ENCODE data around the gene ZNF574.

The ZNF574 gene

DNA sequence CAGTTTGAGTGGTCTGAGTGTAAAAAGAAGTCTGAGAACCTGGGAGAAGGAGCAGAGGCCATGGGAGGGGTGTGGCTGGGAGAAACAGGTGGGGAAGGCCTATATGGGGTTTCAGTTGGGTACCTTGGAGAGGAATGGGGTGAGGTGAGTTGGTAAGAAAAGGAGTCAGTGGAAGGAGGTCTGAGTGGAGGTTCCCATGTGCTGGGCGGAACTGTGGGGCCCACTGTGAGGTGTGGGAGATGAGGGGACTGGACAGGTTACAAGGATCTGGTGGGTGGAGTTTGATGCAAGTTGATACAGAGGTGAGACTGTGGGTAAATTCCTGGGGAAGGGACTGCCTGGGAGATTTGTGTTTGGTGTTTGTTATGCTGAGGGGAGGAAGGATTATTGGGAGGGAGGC lies 2.1 kb downstream of the ZNF574 start:
- intact Hi-C loops (cut with DNase I), result no loop called here
- DNase-seq, result no peak

DNA sequence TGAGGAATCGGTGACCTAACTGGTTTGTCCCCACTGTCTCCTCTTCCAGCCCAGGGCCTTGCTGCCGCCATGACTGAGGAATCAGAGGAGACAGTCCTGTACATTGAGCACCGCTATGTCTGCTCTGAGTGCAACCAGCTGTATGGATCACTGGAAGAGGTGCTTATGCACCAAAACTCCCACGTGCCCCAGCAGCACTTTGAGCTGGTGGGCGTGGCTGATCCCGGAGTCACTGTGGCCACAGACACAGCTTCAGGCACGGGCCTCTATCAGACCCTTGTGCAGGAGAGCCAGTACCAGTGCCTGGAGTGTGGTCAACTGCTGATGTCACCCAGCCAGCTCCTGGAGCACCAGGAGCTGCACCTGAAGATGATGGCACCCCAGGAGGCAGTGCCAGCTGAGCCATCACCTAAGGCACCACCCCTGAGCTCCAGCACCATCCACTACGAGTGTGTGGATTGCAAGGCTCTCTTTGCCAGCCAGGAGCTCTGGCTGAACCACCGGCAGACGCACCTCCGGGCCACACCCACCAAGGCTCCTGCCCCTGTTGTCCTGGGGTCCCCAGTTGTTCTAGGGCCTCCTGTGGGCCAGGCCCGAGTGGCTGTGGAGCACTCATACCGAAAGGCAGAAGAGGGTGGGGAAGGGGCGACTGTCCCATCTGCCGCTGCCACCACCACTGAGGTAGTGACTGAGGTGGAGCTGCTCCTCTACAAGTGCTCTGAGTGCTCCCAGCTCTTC lies 2.7 kb downstream of the ZNF574 start:
- DNase-seq, result peak in 1 of 10 donors; percentile 58
- intact Hi-C loops (cut with DNase I), result no loop called here

DNA sequence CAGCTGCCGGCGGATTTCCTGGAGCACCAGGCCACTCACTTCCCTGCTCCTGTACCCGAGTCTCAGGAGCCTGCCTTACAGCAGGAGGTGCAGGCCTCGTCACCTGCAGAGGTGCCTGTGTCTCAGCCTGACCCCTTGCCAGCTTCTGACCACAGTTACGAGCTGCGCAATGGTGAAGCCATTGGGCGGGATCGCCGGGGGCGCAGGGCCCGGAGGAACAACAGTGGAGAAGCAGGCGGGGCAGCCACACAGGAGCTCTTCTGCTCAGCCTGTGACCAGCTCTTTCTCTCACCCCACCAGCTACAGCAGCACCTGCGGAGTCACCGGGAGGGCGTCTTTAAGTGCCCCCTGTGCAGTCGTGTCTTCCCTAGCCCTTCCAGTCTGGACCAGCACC lies 3.3 kb downstream of the ZNF574 start:
- intact Hi-C loops (cut with DNase I), result no loop called here
- peak in 1 of 10 donors; percentile 62 for DNase-seq

DNA sequence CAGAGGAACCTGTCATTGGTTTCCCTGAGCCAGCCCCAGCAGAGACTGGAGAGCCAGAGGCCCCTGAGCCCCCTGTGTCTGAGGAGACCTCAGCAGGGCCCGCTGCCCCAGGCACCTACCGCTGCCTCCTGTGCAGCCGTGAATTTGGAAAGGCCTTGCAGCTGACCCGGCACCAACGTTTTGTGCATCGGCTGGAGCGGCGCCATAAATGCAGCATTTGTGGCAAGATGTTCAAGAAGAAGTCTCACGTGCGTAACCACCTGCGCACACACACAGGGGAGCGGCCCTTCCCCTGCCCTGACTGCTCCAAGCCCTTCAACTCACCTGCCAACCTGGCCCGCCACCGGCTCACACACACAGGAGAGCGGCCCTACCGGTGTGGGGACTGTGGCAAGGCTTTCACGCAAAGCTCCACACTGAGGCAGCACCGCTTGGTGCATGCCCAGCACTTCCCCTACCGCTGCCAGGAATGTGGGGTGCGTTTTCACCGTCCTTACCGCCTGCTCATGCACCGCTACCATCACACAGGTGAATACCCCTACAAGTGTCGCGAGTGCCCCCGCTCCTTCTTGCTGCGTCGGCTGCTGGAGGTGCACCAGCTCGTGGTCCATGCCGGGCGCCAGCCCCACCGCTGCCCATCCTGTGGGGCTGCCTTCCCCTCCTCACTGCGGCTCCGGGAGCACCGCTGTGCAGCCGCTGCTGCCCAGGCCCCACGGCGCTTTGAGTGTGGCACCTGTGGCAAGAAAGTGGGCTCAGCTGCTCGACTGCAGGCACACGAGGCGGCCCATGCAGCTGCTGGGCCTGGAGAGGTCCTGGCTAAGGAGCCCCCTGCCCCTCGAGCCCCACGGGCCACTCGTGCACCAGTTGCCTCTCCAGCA lies 4.2 kb downstream of the ZNF574 start:
- peak in 1 of 10 donors; percentile 76 for DNase-seq
- intact Hi-C loops (cut with DNase I), result no loop called here

DNA sequence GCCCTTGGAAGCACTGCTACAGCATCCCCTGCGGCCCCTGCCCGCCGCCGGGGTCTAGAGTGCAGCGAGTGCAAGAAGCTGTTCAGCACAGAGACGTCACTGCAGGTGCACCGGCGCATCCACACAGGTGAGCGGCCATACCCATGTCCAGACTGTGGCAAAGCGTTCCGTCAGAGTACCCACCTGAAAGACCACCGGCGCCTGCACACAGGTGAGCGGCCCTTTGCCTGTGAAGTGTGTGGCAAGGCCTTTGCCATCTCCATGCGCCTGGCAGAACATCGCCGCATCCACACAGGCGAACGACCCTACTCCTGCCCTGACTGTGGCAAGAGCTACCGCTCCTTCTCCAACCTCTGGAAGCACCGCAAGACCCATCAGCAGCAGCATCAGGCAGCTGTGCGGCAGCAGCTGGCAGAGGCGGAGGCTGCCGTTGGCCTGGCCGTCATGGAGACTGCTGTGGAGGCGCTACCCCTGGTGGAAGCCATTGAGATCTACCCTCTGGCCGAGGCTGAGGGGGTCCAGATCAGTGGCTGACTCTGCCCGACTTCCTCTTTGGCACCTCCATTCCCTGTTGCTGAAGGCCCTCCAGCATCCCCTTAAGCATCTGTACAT lies 4.9 kb downstream of the ZNF574 start:
- peak in 1 of 10 donors; percentile 74 for DNase-seq
- intact Hi-C loops (cut with DNase I), result no loop called here

DNA sequence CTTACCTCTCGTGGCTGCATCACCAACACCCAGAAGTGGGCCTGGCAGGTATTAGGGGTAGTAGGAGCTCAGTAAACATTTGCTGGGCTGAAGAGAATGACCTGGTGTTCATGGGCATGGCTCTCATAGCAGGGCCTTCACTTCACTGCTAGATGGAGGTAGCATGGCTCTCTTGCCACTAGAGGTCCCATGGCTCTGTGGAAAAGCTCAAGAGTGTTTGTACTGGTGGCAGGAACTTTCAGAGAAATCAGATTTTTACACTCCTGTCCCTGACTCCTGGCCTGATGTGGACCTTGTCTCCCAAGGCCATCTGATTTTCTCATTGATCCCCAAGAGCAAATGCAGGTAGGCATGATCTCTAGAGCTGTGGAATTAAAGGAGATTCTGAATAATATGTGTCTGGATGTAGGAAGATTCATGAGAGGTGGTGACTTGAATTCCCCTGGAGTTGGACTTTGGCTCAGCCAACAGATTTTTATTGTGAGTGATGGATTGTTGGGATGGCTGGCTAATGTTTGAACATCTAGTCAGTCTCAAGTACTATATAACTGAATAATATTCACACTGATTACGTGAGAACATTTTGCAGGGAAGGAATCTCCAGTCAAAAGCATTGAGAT lies 5.7 kb downstream of the ZNF574 start:
- intact Hi-C loops (cut with DNase I), result no loop called here
- DNase-seq, result peak in 2 of 10 donors; percentile 21 to 34

DNA sequence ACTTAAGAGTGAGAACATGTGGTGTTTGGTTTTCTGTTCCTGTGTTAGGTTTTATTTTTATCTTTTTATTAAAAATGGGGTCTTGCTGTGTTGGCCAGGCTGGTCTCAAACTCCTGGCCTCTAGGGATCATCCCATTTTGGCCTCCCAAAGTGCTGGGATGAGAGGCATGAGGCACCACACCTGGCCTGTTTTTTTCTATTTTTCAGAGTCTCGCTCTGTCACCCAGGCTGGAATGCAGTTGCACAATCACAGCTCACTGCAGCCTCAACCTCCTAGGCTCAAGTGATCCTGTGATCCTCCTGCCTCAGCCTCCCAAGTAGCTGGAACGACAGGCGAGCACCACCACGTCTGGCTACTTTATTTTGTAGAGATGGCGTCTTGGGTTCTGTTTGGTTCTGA lies 7.6 kb downstream of the ZNF574 start:
- peak in 1 of 10 donors; percentile 9 for DNase-seq
- intact Hi-C loops (cut with DNase I), result no loop called here

DNA sequence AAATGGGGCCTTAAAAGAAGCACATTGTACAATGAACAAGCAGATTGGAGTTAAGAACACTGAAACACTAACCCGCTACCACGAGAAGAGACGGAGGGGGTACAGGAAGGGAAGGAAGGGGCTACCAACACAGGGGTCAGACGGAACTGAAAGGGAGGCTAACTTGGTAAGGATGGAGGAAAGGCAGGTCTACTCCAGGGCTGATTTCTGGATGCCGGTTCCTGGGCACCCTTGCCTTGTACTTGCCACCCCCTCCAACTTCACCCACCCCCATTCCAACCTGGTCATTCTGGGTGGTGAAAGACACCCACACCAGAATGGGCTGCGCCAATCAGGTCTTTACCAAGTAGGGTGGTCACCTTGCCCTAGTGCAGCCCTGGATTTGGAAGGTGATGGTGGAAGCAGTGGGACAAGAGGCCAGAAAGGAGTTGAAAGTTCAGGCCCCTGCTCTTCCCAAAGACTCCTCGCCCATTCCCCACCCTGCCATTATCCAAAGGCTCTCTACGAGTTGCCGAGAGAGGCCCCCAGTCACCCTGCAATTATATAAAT lies 10.3 kb downstream of the ZNF574 start:
- DNase-seq, result peak in 1 of 10 donors; percentile 30
- intact Hi-C loops (cut with DNase I), result no loop called here

DNA sequence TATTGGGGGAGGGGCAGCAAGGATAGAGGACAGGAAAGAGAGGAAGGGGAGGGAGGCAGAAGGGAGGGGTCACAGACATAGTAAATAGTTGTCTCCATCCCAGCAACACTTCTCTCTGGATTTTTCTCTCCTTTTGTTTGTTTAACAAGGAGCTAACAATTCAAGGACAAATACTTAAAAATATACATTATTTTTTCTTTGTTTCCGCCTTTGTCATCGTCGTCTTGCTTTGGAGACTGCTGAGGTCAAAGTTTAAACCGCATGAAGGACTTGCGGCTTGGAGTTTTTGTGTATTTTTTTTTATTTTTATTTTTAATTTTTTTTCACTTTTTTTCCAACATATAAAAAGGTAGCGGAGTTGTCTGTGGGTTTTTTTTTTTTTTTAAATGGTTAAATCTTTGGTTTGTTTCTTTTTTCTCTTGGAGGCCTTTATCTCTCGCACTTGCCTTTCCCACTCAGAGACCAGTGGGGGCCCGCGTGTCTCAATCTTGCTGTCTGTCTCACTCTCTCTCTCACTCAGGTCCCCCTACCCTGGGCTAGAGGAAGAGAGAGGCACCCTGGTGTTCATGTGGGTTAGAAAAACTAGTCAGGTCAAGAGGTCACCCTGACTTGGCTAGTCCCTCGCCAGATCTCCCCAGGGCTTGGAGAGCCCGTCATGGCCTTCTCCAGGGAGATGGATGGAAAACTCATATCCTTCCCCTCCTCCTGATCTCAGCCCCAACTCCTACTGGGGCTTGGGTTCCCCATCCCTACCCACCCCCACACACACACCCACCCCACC lies 11.0 kb downstream of the ZNF574 start:
- intact Hi-C loops (cut with DNase I), result no loop called here
- peak in 1 of 10 donors; percentile 24 for DNase-seq

DNA sequence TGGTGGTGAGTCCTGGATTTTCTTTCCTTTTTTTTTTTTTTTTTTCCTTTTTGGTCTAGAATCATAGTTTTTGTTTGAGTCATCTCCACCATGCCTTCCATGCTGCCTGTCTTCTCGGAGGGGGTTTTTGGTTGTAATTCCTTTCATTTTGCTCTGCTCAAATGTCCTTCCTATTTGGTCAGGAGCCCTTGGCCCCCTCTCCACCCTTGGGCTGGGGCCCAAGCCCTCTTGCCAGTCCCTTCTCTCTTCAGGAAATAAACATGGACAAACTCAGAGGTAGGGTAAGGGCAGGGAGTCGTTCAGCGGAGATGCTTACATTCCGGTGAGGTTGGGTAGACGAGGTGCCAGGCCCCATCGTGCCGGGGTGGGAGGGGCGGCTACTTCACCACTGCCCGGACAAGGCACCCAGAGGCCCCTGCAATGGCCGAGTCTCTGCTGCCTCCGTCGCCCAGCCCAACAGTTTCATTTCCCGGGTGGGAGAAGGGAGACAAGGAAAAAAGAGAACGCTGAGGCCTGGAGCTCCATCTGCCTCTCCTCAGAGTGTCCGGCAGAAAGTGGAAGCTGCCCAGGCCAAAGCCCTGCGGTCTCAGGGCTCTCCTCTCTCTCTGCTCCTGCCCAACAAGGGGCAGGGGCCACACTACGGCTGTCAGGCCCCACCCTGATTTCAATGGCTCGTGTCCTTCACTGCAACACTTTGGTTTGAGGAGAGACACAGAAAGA lies 12.7 kb downstream of the ZNF574 start:
- intact Hi-C loops (cut with DNase I), result no loop called here
- DNase-seq, result peak in 1 of 10 donors; percentile 44

DNA sequence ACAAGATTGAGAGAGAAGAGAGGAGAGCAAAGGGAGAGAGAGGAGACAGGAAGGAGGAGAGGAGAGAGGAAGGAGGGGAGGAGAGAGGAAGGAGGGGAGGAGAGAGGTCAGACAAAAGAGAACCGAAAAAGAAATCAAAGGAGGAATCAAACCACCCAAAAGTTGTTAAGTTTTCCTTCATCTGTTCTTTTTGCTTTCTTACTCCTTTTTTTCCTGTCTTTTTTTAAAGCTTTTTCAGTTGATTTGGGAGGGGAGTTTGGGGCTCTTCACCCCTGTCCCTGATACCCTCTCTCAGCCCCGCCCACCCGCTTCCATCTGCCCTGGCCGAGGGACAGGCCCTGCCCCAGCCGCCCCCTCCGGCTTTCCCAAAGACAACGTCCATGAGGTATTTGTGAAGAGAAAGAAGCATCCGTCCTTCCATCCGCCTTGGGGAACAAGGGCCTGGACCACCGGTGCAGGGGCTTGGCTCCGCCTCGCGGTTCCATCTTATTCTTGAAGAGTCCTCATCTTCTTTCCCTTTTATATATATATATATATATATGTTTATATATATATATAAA lies 13.3 kb downstream of the ZNF574 start:
- DNase-seq, result peak in 1 of 10 donors; percentile 64
- intact Hi-C loops (cut with DNase I), result no loop called here

DNA sequence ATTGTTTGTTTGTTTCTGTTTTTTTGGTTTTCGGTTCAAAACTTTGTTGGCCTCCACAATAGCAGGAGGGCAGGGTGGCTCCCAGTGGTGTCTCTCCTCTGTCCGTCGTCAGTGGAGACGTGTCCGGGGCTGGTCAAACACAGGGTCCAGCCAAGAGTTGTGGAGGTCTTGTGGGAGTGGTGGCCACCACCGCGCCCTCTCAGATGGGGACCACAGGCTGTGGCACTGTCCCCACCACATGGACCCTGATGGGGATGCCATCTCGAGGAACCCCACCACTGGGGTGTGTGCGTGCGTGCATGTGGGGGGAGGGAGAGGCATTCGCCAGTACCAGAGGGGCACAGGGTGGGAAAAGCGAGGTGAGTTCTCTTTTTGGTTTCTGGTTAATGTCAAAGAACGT lies 13.8 kb downstream of the ZNF574 start:
- intact Hi-C loops (cut with DNase I), result no loop called here
- DNase-seq, result peak in 1 of 10 donors; percentile 53

DNA sequence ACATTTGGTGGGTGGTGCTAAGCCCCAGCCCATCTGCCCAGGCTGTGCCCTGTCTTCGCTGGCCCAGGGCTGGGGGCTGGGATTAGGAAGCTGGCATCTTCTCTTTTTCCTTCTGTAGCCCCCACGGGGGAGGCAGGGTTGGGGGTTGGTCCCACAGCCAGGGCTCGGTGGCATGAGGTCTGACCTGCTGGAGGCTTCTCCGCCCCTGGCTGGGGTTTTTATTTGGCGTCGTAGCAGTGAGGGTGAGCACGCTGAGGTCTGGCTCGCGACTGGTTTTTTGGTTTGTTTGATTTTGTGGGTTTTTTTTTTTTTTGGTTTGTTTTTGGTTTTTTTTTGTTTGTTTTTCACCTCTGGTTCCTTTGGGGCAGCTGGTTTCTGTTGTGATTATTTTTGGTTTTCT lies 14.7 kb downstream of the ZNF574 start:
- peak in 1 of 10 donors; percentile 74 for DNase-seq
- intact Hi-C loops (cut with DNase I), result no loop called here

DNA sequence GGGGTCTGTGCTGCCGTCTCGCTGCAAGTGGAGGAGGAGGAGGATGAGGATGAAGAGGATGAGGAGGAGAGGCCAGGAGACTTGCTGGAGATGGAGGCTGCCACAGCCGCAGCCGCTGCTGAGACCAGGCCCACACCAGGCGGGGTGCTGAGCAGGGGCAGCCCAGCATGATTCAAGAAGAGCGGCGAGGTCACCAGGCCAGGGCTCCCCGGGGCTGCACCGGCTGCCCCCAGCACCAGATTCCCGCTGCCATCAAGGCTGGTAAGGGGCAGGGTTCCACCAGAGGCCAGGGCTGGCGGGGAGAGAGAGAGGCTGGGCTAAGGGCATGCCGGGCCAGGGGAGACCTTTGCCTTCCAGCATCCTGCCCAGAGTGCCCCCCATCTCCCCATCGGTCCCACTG lies 15.3 kb downstream of the ZNF574 start:
- peak in 1 of 10 donors; percentile 77 for DNase-seq
- intact Hi-C loops (cut with DNase I), result no loop called here

DNA sequence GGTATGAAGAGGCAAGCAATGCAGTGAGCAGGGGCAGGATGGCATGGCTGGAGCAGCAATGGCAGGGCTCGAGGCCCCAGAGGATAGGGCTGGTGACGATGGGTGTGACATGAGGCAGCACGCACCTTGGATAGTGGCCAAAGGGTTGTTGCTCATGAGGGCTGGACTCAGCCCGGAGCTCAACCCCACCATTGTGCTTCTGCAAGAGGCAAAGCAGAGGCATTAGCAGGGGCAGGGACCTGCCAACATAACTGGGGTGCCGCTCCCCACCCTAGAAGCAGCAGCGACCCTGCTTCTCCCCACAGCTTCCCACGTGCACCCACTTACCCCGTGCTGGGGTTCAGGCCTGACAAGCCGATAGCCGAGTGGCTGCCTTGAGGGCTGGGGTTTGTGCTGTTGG lies 15.8 kb downstream of the ZNF574 start:
- intact Hi-C loops (cut with DNase I), result no loop called here
- DNase-seq, result peak in 1 of 10 donors; percentile 34

DNA sequence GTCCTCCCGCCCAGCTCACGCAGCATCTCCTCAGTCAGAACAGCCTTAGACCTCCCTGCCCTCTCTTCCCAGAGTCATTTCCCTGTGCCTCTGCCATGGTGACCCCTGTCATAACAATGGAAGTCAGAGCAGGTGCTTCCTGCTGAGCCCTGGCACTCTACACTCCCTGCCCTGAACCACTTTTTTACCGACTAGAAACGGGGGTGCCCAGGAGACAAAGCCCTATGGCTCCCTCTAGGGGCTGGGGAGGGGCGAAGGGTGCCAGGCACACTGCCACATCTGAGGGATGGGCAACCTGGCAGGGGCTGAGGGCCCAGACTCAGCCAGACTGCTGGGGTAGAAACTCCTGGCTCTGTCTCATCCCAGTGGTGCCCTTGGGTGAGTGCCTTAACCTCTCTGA lies 16.4 kb downstream of the ZNF574 start:
- peak in 1 of 10 donors; percentile 42 for DNase-seq
- intact Hi-C loops (cut with DNase I), result no loop called here

DNA sequence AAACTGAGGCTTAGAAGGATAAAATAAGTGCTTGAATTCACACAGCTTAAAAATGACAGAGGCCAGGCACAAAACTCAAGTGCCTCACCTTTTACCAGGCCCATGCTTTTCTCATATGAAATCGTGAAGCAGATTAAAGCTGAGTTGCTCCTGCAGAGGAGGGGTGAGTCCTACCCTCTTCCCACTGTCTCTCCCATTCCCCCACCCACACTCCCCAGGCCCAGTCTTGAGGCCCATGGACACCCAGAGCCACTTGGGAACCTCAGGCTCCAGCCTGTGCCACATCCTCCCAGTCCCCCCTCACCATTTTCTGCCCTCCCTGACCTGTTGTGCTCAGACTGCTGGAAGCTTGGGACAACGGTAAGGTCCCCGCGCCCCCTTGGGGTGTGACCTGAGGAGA lies 17.5 kb downstream of the ZNF574 start:
- intact Hi-C loops (cut with DNase I), result no loop called here
- DNase-seq, result peak in 2 of 10 donors; percentile 31 to 65

DNA sequence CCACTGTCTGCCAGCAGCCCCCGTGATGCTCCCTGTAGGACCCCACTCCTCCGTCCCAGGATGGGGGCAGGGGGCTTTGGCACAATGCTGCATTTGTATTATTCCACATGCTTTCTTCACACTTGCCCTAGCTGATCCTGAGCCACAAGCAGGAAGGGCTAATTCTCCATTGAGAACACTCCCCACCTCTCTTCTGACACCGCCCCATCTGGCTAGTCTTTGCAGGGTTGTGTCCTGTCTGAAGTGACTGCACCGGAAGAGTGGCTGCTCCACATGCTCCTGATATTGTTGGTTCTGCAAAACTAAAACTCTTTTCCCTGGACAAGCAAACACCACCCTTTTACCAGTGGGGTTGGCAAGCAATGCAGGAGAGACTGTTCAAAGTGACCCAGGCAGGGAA lies 18.0 kb downstream of the ZNF574 start:
- DNase-seq, result peak in 1 of 10 donors; percentile 16
- intact Hi-C loops (cut with DNase I), result no loop called here

All from posterior cingulate gyrus (tissue), 11 donors.